GM19438 (cell line): ENCODE data around the gene DLST.
A peak's percentile ranks its signal among the peaks of the same experiment; 100 is the strongest.

Source experiments
- ATAC-seq: cut with Tn5 transposase; IDR thresholded peaks from one replicate; pipeline ENCODE4 v1.9.1; 2021; ENCODE audit warnings: low read depth; ENCODE audit not compliant: unreplicated experiment

The DLST gene

GRCh38 chr14:74891870-74892269 is 10.2 kb downstream of the DLST start:
- no peak for ATAC-seq

- ATAC-seq, result no peak
Observed at GRCh38 chr14:74892745-74893144, 11.0 kb downstream of the DLST start.

DNA sequence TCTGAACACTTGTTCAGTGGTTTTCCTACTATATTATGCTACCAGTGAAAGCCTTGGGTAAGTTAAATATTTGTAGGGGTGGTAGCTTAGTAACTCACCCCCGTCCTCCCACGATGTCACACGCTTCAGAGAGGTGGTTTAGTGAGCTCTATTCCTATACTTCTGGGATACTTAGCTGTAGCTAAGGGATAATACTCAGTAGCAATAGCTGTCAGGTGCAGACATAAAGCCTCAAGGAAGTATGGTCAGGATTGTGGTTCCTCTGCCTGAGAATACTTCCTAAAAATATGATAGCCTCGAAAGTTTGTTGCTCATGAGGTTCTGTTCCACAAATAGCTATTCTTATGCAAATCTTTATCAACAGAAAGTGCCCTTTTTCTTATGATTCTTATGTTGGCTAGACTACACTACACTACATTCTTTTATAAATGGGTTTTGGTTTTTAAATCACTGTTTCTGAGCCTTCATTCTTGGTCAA is 11.9 kb downstream of the DLST start:
- ATAC-seq, result peak; percentile 68

GRCh38 chr14:74896400-74896799 is 14.7 kb downstream of the DLST start:
- ATAC-seq, result no peak

- no peak for ATAC-seq
Observed at GRCh38 chr14:74897642-74898041, 15.9 kb downstream of the DLST start.

- ATAC-seq, result no peak
Observed at GRCh38 chr14:74898083-74898482, 16.4 kb downstream of the DLST start.

GRCh38 chr14:74898694-74899093 is 17.0 kb downstream of the DLST start:
- no peak for ATAC-seq

GRCh38 chr14:74902941-74903705 is 21.4 kb downstream of the DLST start:
- no peak for ATAC-seq

GRCh38 chr14:74904635-74905503 is 23.2 kb downstream of the DLST start:
- no peak for ATAC-seq

GRCh38 chr14:74905595-74906142 is 24.0 kb downstream of the DLST start:
- ATAC-seq, result no peak

DNA sequence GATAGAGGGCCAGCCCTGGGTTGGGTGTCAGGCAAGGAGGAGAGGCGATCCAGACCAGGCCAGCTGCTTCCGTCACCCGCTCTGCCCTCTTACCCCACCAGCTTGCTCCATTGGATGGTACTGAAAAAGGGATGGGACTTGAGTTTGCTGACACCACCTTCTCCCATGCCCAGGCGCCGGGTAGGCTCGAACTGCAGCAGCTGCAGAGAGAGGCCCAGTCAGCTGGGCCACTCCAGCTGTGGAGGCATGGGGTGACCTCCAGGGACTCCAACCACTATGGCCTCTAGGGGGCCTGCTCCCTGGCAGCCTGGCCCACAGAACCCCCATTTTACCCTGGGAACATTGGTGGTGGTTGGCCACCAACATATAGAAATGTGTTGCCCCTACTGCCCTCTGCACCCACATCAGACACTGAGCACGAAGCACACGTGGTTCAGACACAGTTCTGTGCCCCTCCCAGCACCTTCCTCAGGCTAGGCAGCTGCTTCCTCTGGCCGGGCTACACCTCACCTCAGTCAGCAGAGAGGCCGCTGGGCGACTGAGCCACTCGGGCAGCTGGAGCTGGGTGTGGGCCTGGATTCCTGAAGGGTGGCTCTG is 25.3 kb downstream of the DLST start:
- ATAC-seq, result no peak

- no peak for ATAC-seq
Observed at GRCh38 chr14:74907744-74908143, 26.0 kb downstream of the DLST start.

DNA sequence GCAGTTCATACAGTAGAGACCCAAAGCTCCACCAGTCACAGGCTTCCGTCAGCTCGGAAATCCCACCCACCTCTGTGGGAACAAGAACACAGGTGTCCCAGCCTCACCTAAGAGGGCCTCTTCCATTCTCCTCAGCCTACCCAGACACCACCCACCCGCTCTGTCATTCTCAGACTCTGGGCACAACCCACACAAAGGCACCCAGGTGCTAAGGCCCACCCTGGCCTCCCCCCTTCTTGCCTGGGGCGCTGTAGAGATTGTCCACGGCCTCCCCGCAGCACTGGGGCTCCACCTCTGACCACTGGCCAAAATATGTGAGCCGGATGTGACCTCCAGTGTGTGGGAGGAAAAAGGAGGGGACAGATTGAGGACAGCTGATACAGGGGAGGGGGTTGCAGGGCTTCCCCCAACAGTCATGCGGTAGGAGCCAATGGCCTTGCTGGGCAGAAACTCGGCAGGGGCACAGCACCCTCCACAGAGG is 27.2 kb downstream of the DLST start:
- no peak for ATAC-seq

GRCh38 chr14:74909501-74909900 is 27.8 kb downstream of the DLST start:
- no peak for ATAC-seq

- no peak for ATAC-seq
Observed at GRCh38 chr14:74909911-74910310, 28.2 kb downstream of the DLST start.

- no peak for ATAC-seq
Observed at GRCh38 chr14:74910556-74910955, 28.8 kb downstream of the DLST start.

DNA sequence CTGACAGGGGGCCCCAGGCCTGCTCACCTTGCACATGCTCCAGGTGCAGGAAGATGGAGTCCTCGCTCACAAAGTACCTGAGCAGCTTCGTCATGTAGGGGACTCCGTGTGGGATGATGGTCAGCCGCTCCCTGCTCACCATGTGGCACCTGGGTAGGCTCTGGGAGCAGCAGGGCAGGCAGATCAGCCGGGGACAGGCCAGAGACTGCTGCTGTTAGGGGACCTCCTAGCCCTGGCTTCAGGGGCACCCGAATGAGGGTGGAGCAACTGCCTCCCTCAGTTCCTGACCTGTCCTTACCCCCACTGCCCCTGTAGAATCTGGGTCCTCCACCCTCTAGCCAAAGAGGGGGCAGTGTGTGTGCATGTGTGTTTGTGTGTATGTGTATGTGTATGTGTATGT is 29.5 kb downstream of the DLST start:
- no peak for ATAC-seq

DNA sequence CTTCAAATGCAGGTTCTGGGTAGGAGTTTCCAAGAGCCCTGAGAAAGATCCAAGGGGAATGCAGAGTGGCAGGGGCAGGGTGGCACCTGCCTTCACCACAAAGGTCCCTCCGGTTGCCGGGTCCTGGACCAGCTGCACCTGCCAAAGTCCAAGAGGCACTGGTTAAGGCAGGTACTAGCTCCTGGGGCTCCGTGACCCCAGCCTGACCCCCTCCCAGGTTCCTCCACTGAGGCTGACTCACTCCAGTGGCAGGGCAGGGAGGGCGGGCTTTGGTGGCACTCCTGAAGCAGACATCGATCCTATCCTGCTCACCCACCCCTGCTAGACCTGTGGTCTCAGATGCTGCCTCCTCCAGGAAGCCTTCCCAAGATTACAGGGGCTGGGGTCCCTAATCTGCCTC is 30.0 kb downstream of the DLST start:
- no peak for ATAC-seq

- ATAC-seq, result no peak
Observed at GRCh38 chr14:74912111-74912510, 30.4 kb downstream of the DLST start.

DNA sequence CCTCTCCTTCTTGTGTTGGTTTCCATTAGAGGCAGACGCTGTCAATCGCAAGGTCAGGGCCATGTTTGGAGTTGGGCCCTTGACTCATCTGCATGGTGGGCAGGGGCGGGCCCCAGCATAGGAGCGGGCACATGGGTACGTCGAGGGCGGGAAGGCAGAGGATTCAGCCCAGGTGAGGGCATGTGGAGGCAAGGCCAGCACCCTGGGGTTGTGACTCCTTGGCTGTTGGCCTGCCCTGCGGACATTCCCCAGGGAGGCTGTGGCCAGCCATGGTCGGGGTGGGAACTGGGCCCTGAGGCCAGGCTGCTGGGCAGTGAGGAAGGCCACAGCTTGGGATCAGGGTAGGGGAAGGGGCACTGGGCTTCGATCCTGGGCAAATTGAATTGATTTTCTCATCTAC is 31.1 kb downstream of the DLST start:
- no peak for ATAC-seq

DNA sequence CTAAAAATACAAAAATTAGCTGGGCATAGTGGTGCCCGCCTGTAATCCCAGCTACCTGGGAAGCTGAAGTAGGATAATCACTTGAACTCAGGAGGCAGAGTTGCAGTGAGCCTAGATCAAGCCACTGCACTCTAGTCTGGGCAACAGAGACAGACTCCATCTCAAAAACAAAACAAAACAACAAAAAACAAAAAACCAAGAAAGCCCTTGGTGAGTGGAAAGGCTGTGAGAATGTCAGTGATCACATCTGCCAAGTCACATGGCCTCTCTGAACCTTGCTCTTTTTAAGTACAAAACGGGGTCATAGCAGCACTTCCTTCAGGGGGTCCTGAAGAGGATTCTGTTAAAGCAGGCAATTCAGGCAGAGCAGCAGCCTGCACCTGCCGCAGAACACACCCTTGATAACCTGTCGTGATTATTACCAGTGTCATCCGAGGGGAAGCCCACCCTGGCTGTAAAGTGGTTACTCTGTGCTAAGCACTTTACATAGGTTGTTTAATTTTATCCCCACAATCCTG is 31.7 kb downstream of the DLST start:
- ATAC-seq, result no peak
